SIG-M5 treated with dmso at 0.1 percent for 504 hours (cell line): ENCODE measurements around the gene PWP1.
"Not testable (repeated sequence)": the region's sequence is repeated elsewhere in the genome, so short reads cannot be mapped to it uniquely, and the experiment has no call there.

Experiments used
- DNase-seq: peaks from one replicate; lab custom pipeline; 2025; ENCODE audit not compliant: unreplicated experiment; lab: John Stamatoyannopoulos, UW

PWP1 gene

GRCh38 chr12:107667464-107667863 is 18.1 kb upstream of the PWP1 start:
- no peak for DNase-seq

GRCh38 chr12:107668320-107669098 is 17.1 kb upstream of the PWP1 start:
- DNase-seq = no peak

GRCh38 chr12:107669946-107670345 is 15.7 kb upstream of the PWP1 start:
- no peak for DNase-seq

GRCh38 chr12:107670999-107671643 is 14.5 kb upstream of the PWP1 start:
- peak; percentile 50 for DNase-seq

GRCh38 chr12:107677671-107678070 is 7.9 kb upstream of the PWP1 start:
- no peak for DNase-seq

GRCh38 chr12:107679336-107679735 is 6.3 kb upstream of the PWP1 start:
- DNase-seq = no peak

GRCh38 chr12:107681455-107681835 is 4.2 kb upstream of the PWP1 start:
- DNase-seq = no peak

- DNase-seq = no peak
Measured at GRCh38 chr12:107681836-107682820, 3.5 kb upstream of the PWP1 start.

- no peak for DNase-seq
Measured at GRCh38 chr12:107684029-107684795, 1.4 kb upstream of the PWP1 start.

- DNase-seq = peak; percentile 22
Measured at GRCh38 chr12:107684990-107685359, 624 bp upstream of the PWP1 start.

GRCh38 chr12:107695772-107696171 is 10.2 kb downstream of the PWP1 start:
- DNase-seq = peak; percentile 42

GRCh38 chr12:107702106-107702505 is 16.5 kb downstream of the PWP1 start:
- DNase-seq = no peak

- DNase-seq = no peak
Measured at GRCh38 chr12:107704041-107704440, 18.4 kb downstream of the PWP1 start.

- not testable (repeated sequence) for DNase-seq
Measured at GRCh38 chr12:107705522-107705921, 19.9 kb downstream of the PWP1 start.

- no peak for DNase-seq
Measured at GRCh38 chr12:107715780-107716179, 30.2 kb downstream of the PWP1 start.

GRCh38 chr12:107718606-107719005 is 33.0 kb downstream of the PWP1 start:
- no peak for DNase-seq

- not testable (repeated sequence) for DNase-seq
Measured at GRCh38 chr12:107727327-107727726, 41.7 kb downstream of the PWP1 start.

GRCh38 chr12:107727742-107728141 is 42.1 kb downstream of the PWP1 start:
- DNase-seq = not testable (repeated sequence)

GRCh38 chr12:107730618-107731341 is 45.2 kb downstream of the PWP1 start:
- no peak for DNase-seq

GRCh38 chr12:107731366-107731765 is 45.8 kb downstream of the PWP1 start:
- no peak for DNase-seq
